GM23338 (cell line): Measurements from ENCODE around the gene AP1S2. TPM values are rescaled to one million over a fixed set of nuclear protein-coding genes. Genes with fewer than 3 reads are reported as not detected.

ENCODE experiments used
- ATAC-seq: fragments of 200-7000 bp; cut with Tn5 transposase; 3 replicates; pipeline ENCODE4 v1.9.1; 2020
- DNase-seq: peaks from one replicate; pipeline ENCODE4 v3.0.0-alpha.2; 2015; ENCODE audit warnings: low spot score
- H2AFZ ChIP-seq: fragments of 200-600 bp; sonication (generic); 2 replicates; pipeline ENCODE4 v1.8.0; 2016; ENCODE audit warnings: antibody characterized with exemption, mild to moderate bottlenecking, moderate library complexity
- H3F3A ChIP-seq: fragments of 200-600 bp; sonication (generic); replicated peaks from 2 replicates; pipeline ENCODE4 v1.8.0; 2017; ENCODE audit warnings: antibody characterized with exemption, mixed run types, low read depth
- H3K27ac ChIP-seq: fragments of 200-600 bp; sonication (generic); 2 replicates; pipeline ENCODE4 v1.6.1; 2016; ENCODE audit warnings: low read depth
- H3K27me3 ChIP-seq: fragments of 200-600 bp; sonication (generic); 2 replicates; pipeline ENCODE4 v1.8.0; 2016; ENCODE audit warnings: mild to moderate bottlenecking, mixed run types, moderate library complexity; ENCODE audit not compliant: insufficient read depth
- H3K36me3 ChIP-seq: fragments of 200-600 bp; sonication (generic); 2 replicates; pipeline ENCODE4 v1.8.0; 2016; ENCODE audit warnings: mild to moderate bottlenecking; ENCODE audit not compliant: insufficient read depth
- H3K4me1 ChIP-seq: fragments of 200-600 bp; sonication (generic); 2 replicates; pipeline ENCODE4 v1.8.0; 2016; ENCODE audit warnings: mild to moderate bottlenecking, moderate library complexity; ENCODE audit not compliant: insufficient read depth
- H3K4me2 ChIP-seq: fragments of 200-600 bp; sonication (generic); 2 replicates; pipeline ENCODE4 v1.7.1; 2017; ENCODE audit warnings: mixed run types
- H3K4me3 ChIP-seq: fragments of 200-600 bp; sonication (generic); 2 replicates; pipeline ENCODE4 v1.6.1; 2016; ENCODE audit warnings: mixed run types
- H3K79me2 ChIP-seq: fragments of 200-600 bp; sonication (generic); replicated peaks from 2 replicates; pipeline ENCODE4 v1.8.0; 2017; ENCODE audit warnings: mild to moderate bottlenecking; ENCODE audit not compliant: insufficient read depth
- H3K9me2 ChIP-seq: fragments of 200-600 bp; sonication (generic); 2 replicates; pipeline ENCODE4 v1.8.0; 2017; ENCODE audit not compliant: insufficient read depth
- H4K20me1 ChIP-seq: fragments of 200-600 bp; sonication (generic); replicated peaks from 2 replicates; pipeline ENCODE4 v1.8.0; 2017; ENCODE audit warnings: mild to moderate bottlenecking; ENCODE audit not compliant: insufficient read depth
- H3K27ac Mint-ChIP-seq: 2 replicates; pipeline ENCODE4 v1.8.0; 2020; ENCODE audit warnings: inconsistent platforms, mild to moderate bottlenecking, moderate library complexity, mixed read lengths
- H3K27me3 Mint-ChIP-seq: 3 replicates; pipeline ENCODE4 v1.8.0; 2022; ENCODE audit warnings: low read depth, mild to moderate bottlenecking, moderate library complexity, mixed read lengths, inconsistent platforms; ENCODE audit not compliant: insufficient read depth, poor library complexity
- H3K36me3 Mint-ChIP-seq: 3 replicates; pipeline ENCODE4 v1.8.0; 2021; ENCODE audit warnings: low read depth, mild to moderate bottlenecking, inconsistent platforms, moderate library complexity, mixed read lengths
- H3K4me1 Mint-ChIP-seq: 3 replicates; pipeline ENCODE4 v1.8.0; 2020; ENCODE audit warnings: mild to moderate bottlenecking, inconsistent platforms, mixed read lengths
- H3K4me3 Mint-ChIP-seq: 3 replicates; pipeline ENCODE4 v1.8.0; 2021; ENCODE audit warnings: moderate library complexity, mild to moderate bottlenecking, inconsistent platforms, mixed read lengths
- H3K9me3 Mint-ChIP-seq: 3 replicates; pipeline ENCODE4 v1.8.0; 2020; ENCODE audit warnings: moderate library complexity, mild to moderate bottlenecking, inconsistent platforms, mixed read lengths
- CREB1 ChIP-seq: fragments of 250-450 bp; sonication (Bioruptor Pico); IDR thresholded peaks from 2 replicates; pipeline ENCODE4 v1.5.0; 2020; ENCODE audit warnings: low read depth, mild to moderate bottlenecking, moderate library complexity
- CTCF ChIP-seq, 2 experiments: fragments of 200-600 bp in 1 of 2; sonication (generic) in 1 of 2; conservative IDR thresholded peaks; 2 replicates each; pipeline versions ENCODE4 v1.5.1 to v1.6.1; 2016 to 2017; ENCODE audit warnings: antibody characterized with exemption in 2 of 2, low read depth in 2 of 2, mild to moderate bottlenecking in 2 of 2, moderate library complexity in 1 of 2
- EZH2 ChIP-seq: fragments of 200-600 bp; sonication (generic); IDR thresholded peaks from one replicate; pipeline ENCODE4 v1.8.0; 2017; ENCODE audit warnings: antibody characterized with exemption, mild to moderate bottlenecking, low read depth; ENCODE audit not compliant: unreplicated experiment
- EZH2phosphoT487 ChIP-seq: fragments of 200-600 bp; sonication (generic); IDR thresholded peaks from one replicate; pipeline ENCODE4 v1.8.1; 2018; ENCODE audit warnings: antibody characterized with exemption; ENCODE audit not compliant: unreplicated experiment
- JUNB ChIP-seq: IDR thresholded peaks from one replicate; pipeline ENCODE4 v1.6.1; 2016; ENCODE audit warnings: antibody characterized with exemption; ENCODE audit not compliant: unreplicated experiment
- NANOG ChIP-seq: IDR thresholded peaks from 2 replicates; pipeline ENCODE4 v1.6.1; 2016; ENCODE audit warnings: antibody characterized with exemption, borderline replicate concordance
- POLR2AphosphoS5 ChIP-seq: IDR thresholded peaks from 2 replicates; pipeline ENCODE4 v1.6.1; 2016; ENCODE audit warnings: antibody characterized with exemption, low read depth
- STAT1 ChIP-seq: IDR thresholded peaks from one replicate; pipeline ENCODE4 v1.6.1; 2016; ENCODE audit warnings: antibody characterized with exemption; ENCODE audit not compliant: unreplicated experiment
- ZNF114 ChIP-seq: fragments of 250-450 bp; sonication (Bioruptor Pico); IDR thresholded peaks from 2 replicates; pipeline ENCODE4 v1.5.0; 2020; ENCODE audit warnings: mild to moderate bottlenecking, moderate library complexity
- ZNF331 ChIP-seq: fragments of 250-450 bp; sonication (Bioruptor Pico); IDR thresholded peaks from 2 replicates; pipeline ENCODE4 v1.5.0; 2020; ENCODE audit warnings: low read depth, mild to moderate bottlenecking, moderate library complexity
- long read RNA-seq: library from polyadenylated mRNA; unstranded; transcript quantifications from one replicate; pipeline ENCODE4 v2.0.0, GENCODE V29; 2020; ENCODE audit not compliant: unreplicated experiment
- polyA plus RNA-seq: library from polyadenylated mRNA; unstranded; fragments of >200 nt; fragmentation: Nextera tagmentation; extraction: Ambion mirVana; gene quantifications from 2 replicates; pipeline ENCODE4 v1.2.1, GENCODE V29; 2016
- total RNA-seq: library from RNA; depleted of rRNA; stranded (reverse); fragments of >200 nt; shearing (Covaris generic); gene quantifications from 2 replicates; pipeline ENCODE4 v1.2.3, GENCODE V29; 2014; rRNA removed
- TF ChIP-seq, protein P1 (sequence below): IDR thresholded peaks from one replicate; pipeline ENCODE4 v1.6.1; 2018; ENCODE audit warnings: antibody characterized with exemption; ENCODE audit not compliant: unreplicated experiment
- TF ChIP-seq, protein P2 (sequence below): IDR thresholded peaks from 2 replicates; pipeline ENCODE4 v1.6.1; 2016; ENCODE audit warnings: antibody characterized with exemption

AP1S2 gene
- total RNA-seq (251 and 380 TPM in 2 replicates), polyA plus RNA-seq (138 and 160 TPM in 2 replicates)
- long read RNA-seq, transcript AP1S2-201 (5 exons, 2,237 nt): major isoform, 27 of 100 reads
- long read RNA-seq, transcript AP1S2-202 (5 exons, 3,492 nt): minor isoform, 5 of 100 reads
- long read RNA-seq, partial matches to known transcripts: 4 of 100 reads
- long read RNA-seq, other reads (novel, unspliced or antisense): 64 of 100 reads

- Mint-ChIP-seq H3K27me3 (peaks cover 3% of the 10 kb centered on the region), H3K36me3 (peaks cover 33% of the 10 kb centered on the region), H3K4me1 (peaks cover 29% of the 10 kb centered on the region), H3K4me3 (peak within 1 kb of the TSS; percentile 92), H3K9me3 (no peaks in the 10 kb centered on the region; the same call in 2 of the 3 replicates), H3K27ac (peak within 1 kb of the TSS; percentile 96)
- Histone ChIP-seq H2AFZ (peak within 1 kb of the TSS; percentile 38; the same call in 1 of the 2 replicates), H3K4me1 (peaks cover 30% of the 10 kb centered on the region), H3K27ac (peak within 1 kb of the TSS; percentile 79; the same call in 1 of the 2 replicates), H3F3A (no peaks in the 10 kb centered on the region), H3K4me3 (peak within 1 kb of the TSS; percentile 83), H3K79me2 (peaks cover 44% of the 10 kb centered on the region), H3K9me2 (no peaks in the 10 kb centered on the region), H3K27me3 (no peaks in the 10 kb centered on the region), H4K20me1 (no peaks in the 10 kb centered on the region; the same call in 1 of the 2 replicates), H3K36me3 (peaks cover 6% of the 10 kb centered on the region; the same call in 1 of the 2 replicates), H3K4me2 (peak within 1 kb of the TSS; percentile 88)
- TF ChIP-seq CREB1 (CRISPR knock-in tag) (peak; percentile 53), STAT1 (no peak), POLR2AphosphoS5 (peak; percentile 27; the same call in 1 of the 2 replicates), JUNB (no peak), ZNF331 (no peak)
- peak; percentile 88 for DNase-seq
- ATAC-seq: peak; percentile 94
Measured at GRCh38 chrX:15854712-15855567, at the start of gene AP1S2. Gene AP1S2, minus strand, starts transcription at chrX:15854813. Its CDS starts 2,289 bp downstream, at chrX:15852524.

- Histone ChIP-seq H3K27me3 (no peaks in the 10 kb centered on the region), H3K4me1 (no peaks in the 10 kb centered on the region; the same call in 1 of the 2 replicates), H3K27ac (no peak overlapping the region), H2AFZ (no peak overlapping the region), H3K9me2 (no peaks in the 10 kb centered on the region), H3K4me3 (no peak overlapping the region), H3F3A (no peaks in the 10 kb centered on the region), H3K79me2 (no peaks in the 10 kb centered on the region), H4K20me1 (no peaks in the 10 kb centered on the region), H3K36me3 (no peaks in the 10 kb centered on the region), H3K4me2 (no peak overlapping the region)
- no peak overlapping the region for H3K4me3 Mint-ChIP-seq
- ATAC-seq (no peak), DNase-seq (no peak)
- H3K4me1 Mint-ChIP-seq: peaks cover 2% of the 10 kb centered on the region; the same call in 2 of the 3 replicates
- no peak overlapping the region for H3K27ac Mint-ChIP-seq
- peaks cover 13% of the 10 kb centered on the region for H3K36me3 Mint-ChIP-seq
- peaks cover 1% of the 10 kb centered on the region for H3K27me3 Mint-ChIP-seq
- peaks cover 17% of the 10 kb centered on the region for H3K9me3 Mint-ChIP-seq
- no peak for TF ChIP-seq ZNF331
- no peak for TF ChIP-seq NANOG
- TF ChIP-seq CREB1 (CRISPR knock-in tag): no peak
- TF ChIP-seq, protein P1, sequence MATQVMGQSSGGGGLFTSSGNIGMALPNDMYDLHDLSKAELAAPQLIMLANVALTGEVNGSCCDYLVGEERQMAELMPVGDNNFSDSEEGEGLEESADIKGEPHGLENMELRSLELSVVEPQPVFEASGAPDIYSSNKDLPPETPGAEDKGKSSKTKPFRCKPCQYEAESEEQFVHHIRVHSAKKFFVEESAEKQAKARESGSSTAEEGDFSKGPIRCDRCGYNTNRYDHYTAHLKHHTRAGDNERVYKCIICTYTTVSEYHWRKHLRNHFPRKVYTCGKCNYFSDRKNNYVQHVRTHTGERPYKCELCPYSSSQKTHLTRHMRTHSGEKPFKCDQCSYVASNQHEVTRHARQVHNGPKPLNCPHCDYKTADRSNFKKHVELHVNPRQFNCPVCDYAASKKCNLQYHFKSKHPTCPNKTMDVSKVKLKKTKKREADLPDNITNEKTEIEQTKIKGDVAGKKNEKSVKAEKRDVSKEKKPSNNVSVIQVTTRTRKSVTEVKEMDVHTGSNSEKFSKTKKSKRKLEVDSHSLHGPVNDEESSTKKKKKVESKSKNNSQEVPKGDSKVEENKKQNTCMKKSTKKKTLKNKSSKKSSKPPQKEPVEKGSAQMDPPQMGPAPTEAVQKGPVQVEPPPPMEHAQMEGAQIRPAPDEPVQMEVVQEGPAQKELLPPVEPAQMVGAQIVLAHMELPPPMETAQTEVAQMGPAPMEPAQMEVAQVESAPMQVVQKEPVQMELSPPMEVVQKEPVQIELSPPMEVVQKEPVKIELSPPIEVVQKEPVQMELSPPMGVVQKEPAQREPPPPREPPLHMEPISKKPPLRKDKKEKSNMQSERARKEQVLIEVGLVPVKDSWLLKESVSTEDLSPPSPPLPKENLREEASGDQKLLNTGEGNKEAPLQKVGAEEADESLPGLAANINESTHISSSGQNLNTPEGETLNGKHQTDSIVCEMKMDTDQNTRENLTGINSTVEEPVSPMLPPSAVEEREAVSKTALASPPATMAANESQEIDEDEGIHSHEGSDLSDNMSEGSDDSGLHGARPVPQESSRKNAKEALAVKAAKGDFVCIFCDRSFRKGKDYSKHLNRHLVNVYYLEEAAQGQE: no peak
- no peak for TF ChIP-seq POLR2AphosphoS5
- TF ChIP-seq EZH2phosphoT487: no peak
- no peak for TF ChIP-seq ZNF114 (CRISPR knock-in tag)
- no peak for TF ChIP-seq STAT1
- no peak for TF ChIP-seq EZH2
- no peak for TF ChIP-seq CTCF (conservative IDR thresholded peaks at IDR 0.05; ENCODE audit: low read depth in 2 of 2)
- TF ChIP-seq, protein P2, sequence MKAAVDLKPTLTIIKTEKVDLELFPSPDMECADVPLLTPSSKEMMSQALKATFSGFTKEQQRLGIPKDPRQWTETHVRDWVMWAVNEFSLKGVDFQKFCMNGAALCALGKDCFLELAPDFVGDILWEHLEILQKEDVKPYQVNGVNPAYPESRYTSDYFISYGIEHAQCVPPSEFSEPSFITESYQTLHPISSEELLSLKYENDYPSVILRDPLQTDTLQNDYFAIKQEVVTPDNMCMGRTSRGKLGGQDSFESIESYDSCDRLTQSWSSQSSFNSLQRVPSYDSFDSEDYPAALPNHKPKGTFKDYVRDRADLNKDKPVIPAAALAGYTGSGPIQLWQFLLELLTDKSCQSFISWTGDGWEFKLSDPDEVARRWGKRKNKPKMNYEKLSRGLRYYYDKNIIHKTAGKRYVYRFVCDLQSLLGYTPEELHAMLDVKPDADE: no peak
Measured at GRCh38 chrX:15903186-15903681, 48.6 kb upstream of the AP1S2 start.
